Cerebellar cortex (tissue), 1 donor: ENCODE data around the gene CFAP92.

ENCODE experiments used
- DNase-seq: peaks from one replicate; pipeline ENCODE4 v3.0.0-alpha.2; 2015; ENCODE audit warnings: low spot score

The CFAP92 gene

GRCh38 chr3:128861491-128861890 lies 132.4 kb downstream of the CFAP92 start:
- DNase-seq = no peak
